H1 (cell line): ENCODE measurements around the gene KCNJ12.
"Not testable (repeated sequence)": the region's sequence is repeated elsewhere in the genome, so short reads cannot be mapped to it uniquely, and the experiment has no call there.

Source experiments
- CTCF ChIP-seq, 3 experiments: IDR thresholded peaks; 1 replicate in 2 of 3; 2 replicates in 1 of 3; pipeline versions ENCODE4 v1.5.1 to v1.6.1; 2011; ENCODE audit warnings: low read length in 3 of 3, mild to moderate bottlenecking in 3 of 3, inconsistent platforms in 2 of 3, low read depth in 1 of 3, moderate library complexity in 1 of 3; ENCODE audit not compliant: insufficient read depth in 1 of 3; ENCODE audit errors: control extremely low read depth in 1 of 3
- EGR1 ChIP-seq: IDR thresholded peaks from 2 replicates; pipeline ENCODE4 v1.6.1; 2011; ENCODE audit warnings: low read depth, low read length, borderline replicate concordance
- GABPA ChIP-seq: IDR thresholded peaks from 2 replicates; pipeline ENCODE4 v1.6.1; 2011; ENCODE audit warnings: mild to moderate bottlenecking, low read length, moderate library complexity, borderline replicate concordance; ENCODE audit not compliant: insufficient read depth
- POLR2A ChIP-seq, 2 experiments: IDR thresholded peaks; 1 replicate in 1 of 2; 2 replicates in 1 of 2; pipeline ENCODE4 v1.6.1; 2011; ENCODE audit warnings: low read depth in 2 of 2, low read length in 2 of 2, mild to moderate bottlenecking in 2 of 2; ENCODE audit errors: control extremely low read depth in 1 of 2
- SP1 ChIP-seq: IDR thresholded peaks from 2 replicates; pipeline ENCODE4 v1.6.1; 2011; ENCODE audit warnings: low read depth, low read length
- SUZ12 ChIP-seq: fragments of 200-600 bp; sonication (generic); IDR thresholded peaks from 2 replicates; pipeline ENCODE4 v1.6.1; 2012; ENCODE audit warnings: mild to moderate bottlenecking, inconsistent platforms, low read length, moderate library complexity, mixed read lengths
- USF2 ChIP-seq: IDR thresholded peaks from 2 replicates; pipeline ENCODE4 v1.6.1; 2011; ENCODE audit warnings: low read length, improper control_type of control experiment

GRCh38 chr17:21402166-21402571 is 26.0 kb downstream of the KCNJ12 start:
- TF ChIP-seq SP1; CTCF (IDR thresholded peaks at IDR 0.05; ENCODE audit: control extremely low read depth in 1 of 3, insufficient read depth in 1 of 3, low read depth in 1 of 3, low read length in 3 of 3); SUZ12; USF2; POLR2A (IDR thresholded peaks at IDR 0.05; ENCODE audit: control extremely low read depth in 1 of 2, low read depth in 2 of 2, low read length in 2 of 2); EGR1; GABPA: not testable (repeated sequence)
